IMR-90 (cell line): ENCODE results near the gene SLC6A11. TPM values are rescaled to one million over a fixed set of nuclear protein-coding genes. Genes with fewer than 3 reads are reported as not detected.

Experiments
- ATAC-seq: fragments of 200-7000 bp; cut with Tn5 transposase; 2 replicates; pipeline ENCODE4 v1.9.1; 2020; ENCODE audit warnings: low read depth, mild to moderate bottlenecking, moderate library complexity
- BruUV-seq: library from RNA; stranded (reverse); fragments of 400-500 nt; replicated peaks from 2 replicates; lab custom pipeline; 2021; lab: Mats Ljungman, UMichigan
- CTCF ChIA-PET: fragments of 300-600 bp; formaldehyde crosslinking; extraction: SDS; loops from one replicate; lab custom pipeline; 2021; ENCODE audit warnings: antibody characterized with exemption; lab: Yijun Ruan, JAX
- POLR2A ChIA-PET: fragments of 300-600 bp; sonication (Branson Sonifier 250); formaldehyde crosslinking; loops from one replicate; lab custom pipeline; 2022; ENCODE audit warnings: antibody characterized with exemption; ENCODE audit not compliant: unreplicated experiment; lab: Charles Lee
- DNase-seq: peaks from one replicate; pipeline ENCODE4 v3.0.0; 2013
- H2AFZ ChIP-seq: replicated peaks from 2 replicates; pipeline ENCODE3; 2013; ENCODE audit warnings: low read length, mild to moderate bottlenecking; ENCODE audit not compliant: poor library complexity
- H2AK5ac ChIP-seq: 2 replicates; pipeline ENCODE4 v1.6.1; 2013; ENCODE audit warnings: low read depth, low read length, inconsistent platforms
- H2AK9ac ChIP-seq: replicated peaks from 2 replicates; pipeline ENCODE3; 2013; ENCODE audit warnings: mild to moderate bottlenecking, low read depth, low read length, moderate library complexity; ENCODE audit not compliant: poor library complexity
- H2BK120ac ChIP-seq: 2 replicates; pipeline ENCODE4 v1.6.1; 2013; ENCODE audit warnings: low read depth, low read length, inconsistent platforms
- H2BK15ac ChIP-seq: 3 replicates; pipeline ENCODE4 v1.6.1; 2013; ENCODE audit warnings: low read depth, low read length, inconsistent platforms
- H2BK20ac ChIP-seq: 2 replicates; pipeline ENCODE4 v1.6.1; 2013; ENCODE audit warnings: low read depth, mild to moderate bottlenecking, inconsistent platforms, low read length, moderate library complexity
- H2BK5ac ChIP-seq: 2 replicates; pipeline ENCODE4 v1.6.1; 2013; ENCODE audit warnings: mild to moderate bottlenecking, low read depth, low read length, inconsistent platforms; ENCODE audit not compliant: poor library complexity, severe bottlenecking
- H3K14ac ChIP-seq: replicated peaks from 2 replicates; pipeline ENCODE4 v1.6.1; 2013; ENCODE audit warnings: low read depth, low read length, inconsistent platforms
- H3K18ac ChIP-seq: 2 replicates; pipeline ENCODE4 v1.6.1; 2013; ENCODE audit warnings: low read depth, low read length, control low read depth
- H3K23ac ChIP-seq: 2 replicates; pipeline ENCODE4 v1.6.1; 2013; ENCODE audit warnings: low read depth, low read length, inconsistent platforms
- H3K27ac ChIP-seq: 2 replicates; pipeline ENCODE4 v1.5.1; 2013; ENCODE audit warnings: mild to moderate bottlenecking, control low read depth, low read length; ENCODE audit not compliant: insufficient read depth
- H3K27me3 ChIP-seq: 2 replicates; pipeline ENCODE4 v1.6.1; 2013; ENCODE audit warnings: low read length; ENCODE audit not compliant: control insufficient read depth, insufficient read depth
- H3K36me3 ChIP-seq: 2 replicates; pipeline ENCODE4 v1.6.1; 2013; ENCODE audit warnings: low read length, mixed read lengths; ENCODE audit not compliant: control insufficient read depth, insufficient read depth
- H3K4ac ChIP-seq: 2 replicates; pipeline ENCODE4 v1.6.1; 2013; ENCODE audit warnings: low read depth, low read length, inconsistent platforms
- H3K4me1 ChIP-seq: 2 replicates; pipeline ENCODE4 v1.6.1; 2013; ENCODE audit warnings: low read length, mixed read lengths; ENCODE audit not compliant: control insufficient read depth, insufficient read depth
- H3K4me2 ChIP-seq: 2 replicates; pipeline ENCODE4 v1.6.1; 2013; ENCODE audit warnings: low read depth, mild to moderate bottlenecking, control low read depth, low read length, moderate library complexity
- H3K4me3 ChIP-seq: 2 replicates; pipeline ENCODE4 v1.5.1; 2013; ENCODE audit warnings: low read depth, mild to moderate bottlenecking, control low read depth, low read length, moderate library complexity; ENCODE audit not compliant: insufficient read depth
- H3K56ac ChIP-seq: 2 replicates; pipeline ENCODE4 v1.6.1; 2013; ENCODE audit warnings: low read length, inconsistent platforms; ENCODE audit not compliant: insufficient read depth; ENCODE audit errors: extremely low read depth
- H3K79me1 ChIP-seq, 2 experiments: 2 replicates each; pipeline ENCODE4 v1.6.1; 2013; ENCODE audit warnings: low read length in 2 of 2, inconsistent platforms in 1 of 2, low read depth in 1 of 2
- H3K9ac ChIP-seq: 2 replicates; pipeline ENCODE4 v1.6.1; 2013; ENCODE audit warnings: low read depth, low read length, control low read depth
- H3K9me1 ChIP-seq: 2 replicates; pipeline ENCODE4 v1.6.1; 2013; ENCODE audit warnings: low read length, inconsistent platforms; ENCODE audit not compliant: insufficient read depth
- H3K9me3 ChIP-seq: 2 replicates; pipeline ENCODE4 v1.6.1; 2013; ENCODE audit warnings: low read length; ENCODE audit not compliant: control insufficient read depth, insufficient read depth
- H4K20me1 ChIP-seq: 2 replicates; pipeline ENCODE4 v1.6.1; 2013; ENCODE audit warnings: low read length, inconsistent platforms; ENCODE audit not compliant: insufficient read depth
- H4K5ac ChIP-seq: 2 replicates; pipeline ENCODE4 v1.6.1; 2013; ENCODE audit warnings: mild to moderate bottlenecking, low read depth, low read length, control low read depth
- H4K8ac ChIP-seq, 2 experiments: 2 replicates each; pipeline ENCODE4 v1.6.1; 2013; ENCODE audit warnings: low read depth in 2 of 2, low read length in 2 of 2, control low read depth in 1 of 2, inconsistent platforms in 1 of 2
- H4K91ac ChIP-seq: 2 replicates; pipeline ENCODE4 v1.6.1; 2013; ENCODE audit warnings: low read depth, low read length, inconsistent platforms; ENCODE audit not compliant: insufficient read depth
- BHLHE40 ChIP-seq: fragments of 150-350 bp; IDR thresholded peaks from 2 replicates; pipeline ENCODE4 v1.6.1; 2016; ENCODE audit warnings: mild to moderate bottlenecking, low read depth, low read length
- CEBPB ChIP-seq: IDR thresholded peaks from 2 replicates; pipeline ENCODE4 v1.6.1; 2012; ENCODE audit warnings: low read depth, low read length, improper control_type of control experiment
- ELK1 ChIP-seq: fragments of 150-350 bp; IDR thresholded peaks from 2 replicates; pipeline ENCODE4 v1.6.1; 2016; ENCODE audit warnings: low read depth, mild to moderate bottlenecking, low read length, moderate library complexity, borderline replicate concordance
- FOS ChIP-seq: fragments of 150-350 bp; IDR thresholded peaks from 2 replicates; pipeline ENCODE4 v1.6.1; 2016; ENCODE audit warnings: low read depth, low read length
- MXI1 ChIP-seq: IDR thresholded peaks from 2 replicates; pipeline ENCODE4 v1.6.1; 2012; ENCODE audit warnings: low read depth, mild to moderate bottlenecking, low read length, moderate library complexity, borderline replicate concordance
- NFE2L2 ChIP-seq: fragments of 150-350 bp; IDR thresholded peaks from 2 replicates; pipeline ENCODE4 v1.6.1; 2016; ENCODE audit warnings: low read depth, mild to moderate bottlenecking, low read length
- RAD21 ChIP-seq: IDR thresholded peaks from 2 replicates; pipeline ENCODE4 v1.6.1; 2012; ENCODE audit warnings: low read length, improper control_type of control experiment
- RCOR1 ChIP-seq: IDR thresholded peaks from 2 replicates; pipeline ENCODE4 v1.6.1; 2012; ENCODE audit warnings: mild to moderate bottlenecking, low read length, improper control_type of control experiment; ENCODE audit not compliant: insufficient replicate concordance
- RFX5 ChIP-seq: IDR thresholded peaks from 2 replicates; pipeline ENCODE4 v1.8.0; 2012; ENCODE audit warnings: low read depth, mild to moderate bottlenecking, low read length, moderate library complexity
- USF2 ChIP-seq: fragments of 150-350 bp; IDR thresholded peaks from 2 replicates; pipeline ENCODE4 v1.6.1; 2017; ENCODE audit warnings: mild to moderate bottlenecking, antibody characterized with exemption, low read length, low read depth
- WGBS, 2 experiments: methylation state at CpG; one replicate each; pipeline versions ENCODE4 v1.1.5 to v1.1.7; 2013; ENCODE audit warnings: missing lambda C conversion rate in 2 of 2; ENCODE audit not compliant: insufficient read length in 1 of 2; ENCODE audit errors: extremely low coverage in 2 of 2; 5-methylcytosine and 5-hydroxymethylcytosine counted together
- dilution Hi-C: fragments of 300-500 bp; cut with HindIII; formaldehyde crosslinking; loops from one replicate; pipeline ENCODE4 v1.14.3; 2018; ENCODE audit warnings: low sequenced_read_pairs; ENCODE audit not compliant: unreplicated experiment
- in situ Hi-C: fragments of 300-500 bp; cut with MboI; formaldehyde crosslinking; loops from 3 replicates; pipeline ENCODE4 v1.14.3; 2019; ENCODE audit warnings: low sequenced_read_pairs, inconsistent platforms, mixed read lengths
- intact Hi-C: fragments of 100-400 bp; cut with micrococcal nuclease; formaldehyde crosslinking; loops from 2 replicates; pipeline ENCODE4 v1.10.0; 2022
- polyA plus RNA-seq, 3 experiments: library from polyadenylated mRNA; depleted of rRNA; stranded (reverse); fragments of >200 nt; gene quantifications; 2 replicates each; pipeline ENCODE4 v1.2.3, GENCODE V29; 2012; ENCODE audit warnings: low replicate concordance in 1 of 3
- total RNA-seq: library from RNA; depleted of rRNA; stranded (reverse); fragments of >200 nt; gene quantifications from 2 replicates; pipeline ENCODE4 v1.2.3, GENCODE V29; 2012

Gene SLC6A11
- total and polyA plus RNA-seq, 2 of the 4 experiments (the other 2 are of a cell fraction): not detected

GRCh38 chr3:10768708-10769394, 47.2 kb upstream of the SLC6A11 start:
- Histone ChIP-seq H3K79me1 (no peaks in the 10 kb centered on the region), H4K20me1 (no peaks in the 10 kb centered on the region), H3K14ac (no peak overlapping the region), H3K9me3 (no peaks in the 10 kb centered on the region), H3K4me3 (no peak overlapping the region), H4K91ac (no peak overlapping the region), H2BK20ac (no peak overlapping the region), H4K8ac (no peak overlapping the region), H3K4me2 (no peak overlapping the region), H3K9ac (no peak overlapping the region), H3K36me3 (no peaks in the 10 kb centered on the region), H2BK120ac (no peak overlapping the region), H2AFZ (no peak overlapping the region), H3K9me1 (no peaks in the 10 kb centered on the region), H3K27me3 (no peaks in the 10 kb centered on the region; the same call in 1 of the 2 replicates), H3K4ac (no peak overlapping the region), H2AK9ac (no peak overlapping the region), H2BK5ac (no peak overlapping the region), H3K18ac (no peak overlapping the region), H3K23ac (no peak overlapping the region), H2AK5ac (no peak overlapping the region), H4K5ac (no peak overlapping the region), H2BK15ac (no peak overlapping the region), H3K56ac (no peak overlapping the region), H3K4me1 (no peaks in the 10 kb centered on the region), H3K27ac (no peak overlapping the region)
- 31% methylated on average over 3 of the region's 10 CpGs; no CpG with 5 or more reads in 1 of the 2 experiments for WGBS, 2 experiments
- in situ Hi-C loops (loop anchor here (25.0 kb wide), 2 partner anchors 568 to 893 kb away; no protein-coding TSS in a partner anchor), intact Hi-C loops (no loop called here), dilution Hi-C loops (no loop called here)
- no TSS peak for BruUV-seq
- ChIA-PET POLR2A (no interaction called here), CTCF (no interaction called here)
- ATAC-seq (no peak), DNase-seq (no peak)
- TF ChIP-seq RFX5 (no peak), NFE2L2 (no peak), USF2 (no peak), FOS (no peak), MXI1 (no peak), ELK1 (no peak), RAD21 (no peak), CEBPB (no peak), BHLHE40 (no peak), RCOR1 (no peak)
